ENCODE measurements around the gene ACP1.

DNA sequence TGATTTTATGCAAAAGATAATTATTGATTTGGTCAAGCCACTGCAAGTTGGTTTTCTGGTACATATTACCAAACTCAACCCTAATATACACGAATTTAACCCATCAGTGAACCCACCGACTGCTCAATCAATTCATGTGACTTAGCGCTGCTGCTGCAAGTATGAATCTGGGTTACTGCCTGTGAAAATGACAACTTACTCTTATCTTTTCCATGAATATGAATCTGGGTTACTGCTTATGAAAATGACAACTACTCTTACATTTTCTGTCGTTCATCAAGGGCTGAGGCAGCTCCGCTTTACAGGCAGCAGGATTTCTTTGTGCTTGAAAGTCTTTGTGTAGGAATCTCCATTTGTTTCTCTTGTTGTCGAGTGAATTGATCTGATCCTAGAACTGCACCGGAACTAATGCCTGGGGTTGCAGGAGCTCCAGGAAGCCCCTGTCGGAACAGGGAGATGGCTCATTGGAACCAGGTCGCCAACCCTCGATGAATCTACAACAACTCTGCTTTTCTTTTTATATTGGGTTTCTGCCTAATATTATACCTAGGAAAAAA is 45.3 kb downstream of the ACP1 start:
- TF ChIP-seq, protein P1, sequence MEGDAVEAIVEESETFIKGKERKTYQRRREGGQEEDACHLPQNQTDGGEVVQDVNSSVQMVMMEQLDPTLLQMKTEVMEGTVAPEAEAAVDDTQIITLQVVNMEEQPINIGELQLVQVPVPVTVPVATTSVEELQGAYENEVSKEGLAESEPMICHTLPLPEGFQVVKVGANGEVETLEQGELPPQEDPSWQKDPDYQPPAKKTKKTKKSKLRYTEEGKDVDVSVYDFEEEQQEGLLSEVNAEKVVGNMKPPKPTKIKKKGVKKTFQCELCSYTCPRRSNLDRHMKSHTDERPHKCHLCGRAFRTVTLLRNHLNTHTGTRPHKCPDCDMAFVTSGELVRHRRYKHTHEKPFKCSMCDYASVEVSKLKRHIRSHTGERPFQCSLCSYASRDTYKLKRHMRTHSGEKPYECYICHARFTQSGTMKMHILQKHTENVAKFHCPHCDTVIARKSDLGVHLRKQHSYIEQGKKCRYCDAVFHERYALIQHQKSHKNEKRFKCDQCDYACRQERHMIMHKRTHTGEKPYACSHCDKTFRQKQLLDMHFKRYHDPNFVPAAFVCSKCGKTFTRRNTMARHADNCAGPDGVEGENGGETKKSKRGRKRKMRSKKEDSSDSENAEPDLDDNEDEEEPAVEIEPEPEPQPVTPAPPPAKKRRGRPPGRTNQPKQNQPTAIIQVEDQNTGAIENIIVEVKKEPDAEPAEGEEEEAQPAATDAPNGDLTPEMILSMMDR (IDR thresholded peaks at IDR 0.05), result no peak
- no peak for TF ChIP-seq POLR2A (IDR thresholded peaks at IDR 0.05)

Measured in heart left ventricle (tissue), 13 donors.